ENCODE measurements around the gene MT1M.
"Not testable (repeated sequence)": the region's sequence is repeated elsewhere in the genome, so short reads cannot be mapped to it uniquely, and the experiment has no call there.

Gene MT1M

DNA sequence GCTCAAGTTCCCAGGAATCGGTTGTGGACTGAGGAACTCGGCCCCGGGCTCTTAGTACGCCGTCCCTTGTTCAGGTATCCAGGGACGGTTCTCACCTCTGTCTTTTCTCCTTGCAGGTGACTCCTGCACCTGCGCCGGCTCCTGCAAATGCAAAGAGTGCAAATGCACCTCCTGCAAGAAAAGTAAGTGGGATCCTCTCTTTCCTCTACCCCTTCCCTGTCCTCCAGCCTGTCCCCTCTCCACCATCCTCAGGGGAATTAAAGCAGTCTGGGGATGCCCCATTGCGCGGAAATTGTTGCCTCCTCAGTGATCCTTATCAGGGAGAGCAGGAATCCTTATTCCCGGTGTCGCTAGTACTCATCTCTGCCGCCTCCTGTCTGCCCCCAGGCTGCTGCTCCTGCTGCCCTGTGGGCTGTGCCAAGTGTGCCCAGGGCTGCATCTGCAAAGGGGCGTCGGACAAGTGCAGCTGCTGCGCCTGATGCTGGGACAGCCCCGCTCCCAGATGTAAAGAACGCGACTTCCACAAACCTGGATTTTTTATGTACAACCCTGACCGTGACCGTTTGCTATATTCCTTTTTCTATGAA lies 23.5 kb upstream of the MT1M start:
- DNase-seq, result peak in 1 of 2 experiments; percentile 38

GRCh38 chr16:56609463-56609921 lies 23.0 kb upstream of the MT1M start:
- DNase-seq, result peak in 1 of 2 experiments; percentile 37

DNA sequence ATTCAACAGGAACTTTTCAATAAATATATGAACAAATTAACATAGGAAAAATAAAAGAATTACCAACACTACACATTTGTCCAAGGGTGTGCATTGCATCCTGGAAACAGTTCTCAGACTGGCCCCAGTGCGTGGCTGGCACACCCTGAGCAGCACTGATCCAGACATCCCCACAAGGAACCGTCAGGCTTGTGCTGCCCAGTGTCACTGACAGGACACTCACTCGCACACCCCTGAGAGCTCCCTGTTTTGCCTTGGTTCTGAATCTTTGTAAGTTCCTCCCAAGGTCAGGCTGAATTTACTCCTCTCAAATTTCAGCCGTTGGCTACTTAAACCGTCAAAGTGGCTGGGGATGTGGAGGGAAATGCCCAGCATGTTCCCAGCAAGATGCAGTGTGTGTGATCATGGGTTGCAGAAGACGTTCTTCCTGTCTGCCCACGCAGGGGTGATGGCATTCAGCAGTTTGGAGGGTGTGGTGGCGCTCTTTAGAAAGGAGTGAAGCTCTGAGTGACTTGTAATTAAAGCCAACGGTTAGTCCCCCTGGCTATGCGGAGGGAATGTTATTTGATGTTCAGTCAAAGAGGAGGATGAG lies 22.3 kb upstream of the MT1M start:
- DNase-seq, result peak in 1 of 2 experiments; percentile 21

DNA sequence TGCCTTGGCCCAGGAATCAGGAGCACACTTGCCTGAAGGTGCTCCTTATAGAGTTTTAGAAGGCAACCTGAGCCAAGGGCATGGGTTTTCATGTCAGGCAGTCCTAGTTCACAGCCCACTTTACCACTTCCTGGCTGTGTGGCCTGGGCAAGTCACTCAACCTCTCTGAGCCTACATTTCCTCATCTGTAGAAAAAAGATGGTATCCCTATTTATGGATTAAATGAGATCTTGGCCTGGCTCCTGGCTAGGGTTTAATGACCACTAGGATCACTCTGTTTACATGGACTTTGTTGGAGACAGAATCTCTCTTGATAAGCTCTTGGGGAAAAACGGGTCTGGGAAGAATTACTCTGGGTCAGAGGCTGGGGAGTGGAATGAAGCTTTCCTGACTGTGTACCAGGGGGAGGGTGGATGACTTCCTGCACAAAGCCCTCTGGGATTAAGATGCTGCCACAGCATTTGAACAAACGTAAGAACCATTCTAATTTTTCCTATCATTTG lies 21.8 kb upstream of the MT1M start:
- no peak for DNase-seq

GRCh38 chr16:56611281-56611833 lies 21.1 kb upstream of the MT1M start:
- no peak for DNase-seq

GRCh38 chr16:56613706-56614105 lies 18.8 kb upstream of the MT1M start:
- no peak for DNase-seq

DNA sequence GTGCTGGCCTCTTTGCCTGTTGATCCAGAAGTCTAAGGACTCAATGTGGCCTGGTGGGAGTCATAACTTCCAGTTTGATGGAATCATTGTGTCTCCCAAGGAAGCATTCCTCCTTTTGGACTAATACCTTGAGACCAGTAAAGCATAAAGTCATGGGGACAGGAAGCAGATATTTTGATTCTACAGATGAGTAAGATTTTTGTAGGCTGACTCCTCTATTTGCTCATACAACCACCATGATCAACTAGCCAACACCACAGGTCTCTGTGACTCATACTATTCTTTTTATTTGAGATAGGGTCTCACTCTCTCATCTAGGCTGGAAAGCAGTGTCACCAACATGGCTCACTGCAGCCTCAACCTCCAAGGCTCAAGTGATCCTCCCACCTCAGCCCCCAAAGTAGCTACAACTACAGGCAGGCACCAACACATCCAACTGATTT lies 17.9 kb upstream of the MT1M start:
- no peak for DNase-seq

GRCh38 chr16:56615353-56615752 lies 17.1 kb upstream of the MT1M start:
- no peak for DNase-seq

DNA sequence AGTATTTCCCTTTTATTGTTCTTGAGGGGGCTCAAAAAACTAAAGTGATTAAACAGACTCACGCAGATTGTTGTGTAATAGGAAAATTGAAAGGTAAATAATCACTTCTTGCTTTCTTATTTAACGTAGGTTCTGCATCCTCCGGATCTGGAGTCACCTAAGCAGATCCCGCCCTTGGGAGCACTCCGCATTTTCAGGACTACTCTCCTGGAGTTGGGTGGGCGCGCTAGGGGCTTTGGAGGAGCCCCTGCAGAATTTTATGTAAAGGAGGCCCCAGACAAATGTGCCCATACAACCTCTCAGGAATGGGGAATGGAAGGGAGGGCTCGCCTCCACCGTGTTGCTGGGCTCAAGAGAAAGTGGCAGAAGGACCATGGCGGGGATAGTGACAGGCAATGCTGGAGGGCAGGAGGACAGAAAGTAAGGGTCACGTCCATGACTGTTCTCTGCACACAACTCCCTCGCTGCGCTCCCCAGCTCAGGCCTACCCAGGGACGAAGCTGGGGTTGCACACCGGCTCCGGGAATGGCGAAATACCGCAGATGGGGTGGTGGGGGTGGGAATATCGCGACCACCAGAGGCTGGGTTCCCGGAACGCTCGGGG lies 15.7 kb upstream of the MT1M start:
- DNase-seq, result no peak

GRCh38 chr16:56617212-56618085 lies 15.0 kb upstream of the MT1M start:
- DNase-seq, result peak in 1 of 2 experiments; percentile 6

DNA sequence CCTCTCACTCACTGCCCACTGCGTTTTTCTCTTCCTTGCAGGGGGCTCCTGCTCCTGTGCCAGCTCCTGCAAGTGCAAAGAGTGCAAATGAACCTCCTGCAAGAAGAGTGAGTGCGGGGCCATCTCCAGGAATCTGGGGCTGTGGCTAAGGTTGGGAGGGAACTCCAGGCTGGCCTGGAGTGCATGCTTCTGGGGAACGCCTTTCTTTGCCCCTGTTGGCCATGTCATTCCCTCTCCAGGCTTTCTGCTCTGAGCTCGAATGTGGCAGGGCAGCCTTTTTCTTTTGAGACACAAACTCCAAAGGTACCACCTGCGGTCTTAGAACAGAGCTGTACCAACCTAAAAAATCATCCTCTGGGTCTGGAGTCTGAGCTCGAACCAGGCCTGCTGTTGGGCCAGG lies 14.3 kb upstream of the MT1M start:
- no peak for DNase-seq

DNA sequence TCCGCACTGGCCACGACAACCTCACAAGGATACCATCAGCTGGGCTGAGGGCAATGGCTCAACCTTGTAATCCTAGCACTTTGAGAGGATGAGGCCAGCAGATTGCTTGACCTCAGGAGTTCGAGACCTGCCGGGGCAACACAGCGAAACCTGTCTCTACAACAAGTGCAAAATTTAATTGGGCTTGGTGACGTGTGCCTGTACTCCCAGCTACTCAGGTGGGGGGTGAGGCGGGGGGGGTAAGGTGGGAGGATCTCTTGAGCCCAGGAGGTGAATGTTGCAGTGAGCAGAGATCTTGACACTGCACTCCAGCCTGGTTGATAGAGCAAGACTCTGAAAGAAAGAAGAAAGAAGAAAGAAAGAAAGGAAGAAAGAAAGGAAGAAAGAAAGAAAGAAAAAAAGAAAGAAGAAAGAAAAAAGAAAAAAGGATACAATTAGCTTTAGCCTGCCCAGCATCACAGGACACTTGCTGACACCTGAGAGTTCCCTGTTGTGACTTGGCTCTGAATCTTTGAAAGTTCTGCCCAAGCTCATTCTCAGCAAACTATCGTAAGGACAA lies 12.0 kb upstream of the MT1M start:
- DNase-seq, result no peak

DNA sequence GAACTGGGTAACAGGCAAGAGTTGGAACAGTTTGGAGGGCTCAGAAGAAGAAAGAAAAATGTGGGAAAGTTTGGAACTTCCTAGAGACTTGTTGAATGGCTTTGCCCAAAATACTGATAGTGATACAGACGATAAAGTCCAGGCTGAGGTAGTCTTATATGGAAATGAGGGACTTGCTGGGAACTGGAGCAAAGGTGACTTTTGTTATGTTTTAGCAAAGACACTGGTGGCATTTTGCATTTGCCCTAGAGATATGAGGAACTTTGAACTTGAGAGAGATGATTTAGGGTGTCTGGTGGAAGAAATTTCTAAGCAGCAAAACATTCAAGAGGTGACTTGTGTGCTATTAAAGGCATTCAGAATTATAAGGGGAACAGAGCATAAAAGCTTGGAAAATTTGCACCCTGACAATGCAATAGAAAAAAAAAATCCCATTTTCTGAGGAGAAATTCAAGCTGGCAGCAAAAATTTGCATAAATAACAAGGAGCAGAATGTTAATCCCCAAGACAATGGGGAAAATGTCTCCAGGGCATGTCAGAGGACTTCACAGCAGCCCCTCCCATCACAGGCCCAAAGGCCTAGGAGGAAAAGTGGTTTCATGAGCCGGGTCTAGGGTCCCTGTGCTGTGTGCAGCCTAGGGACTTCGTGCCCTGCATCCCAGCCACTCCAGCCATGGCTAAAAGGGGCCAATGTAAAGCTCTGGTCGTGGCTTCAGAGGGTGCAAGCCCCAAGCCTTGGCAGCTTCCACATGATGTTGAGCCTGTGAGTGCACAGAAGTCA lies 10.6 kb upstream of the MT1M start:
- not testable (repeated sequence) for DNase-seq

GRCh38 chr16:56623184-56623583 lies 9.3 kb upstream of the MT1M start:
- DNase-seq, result not testable (repeated sequence)

- no peak for DNase-seq
Observed at GRCh38 chr16:56623637-56624036, 8.8 kb upstream of the MT1M start.

DNA sequence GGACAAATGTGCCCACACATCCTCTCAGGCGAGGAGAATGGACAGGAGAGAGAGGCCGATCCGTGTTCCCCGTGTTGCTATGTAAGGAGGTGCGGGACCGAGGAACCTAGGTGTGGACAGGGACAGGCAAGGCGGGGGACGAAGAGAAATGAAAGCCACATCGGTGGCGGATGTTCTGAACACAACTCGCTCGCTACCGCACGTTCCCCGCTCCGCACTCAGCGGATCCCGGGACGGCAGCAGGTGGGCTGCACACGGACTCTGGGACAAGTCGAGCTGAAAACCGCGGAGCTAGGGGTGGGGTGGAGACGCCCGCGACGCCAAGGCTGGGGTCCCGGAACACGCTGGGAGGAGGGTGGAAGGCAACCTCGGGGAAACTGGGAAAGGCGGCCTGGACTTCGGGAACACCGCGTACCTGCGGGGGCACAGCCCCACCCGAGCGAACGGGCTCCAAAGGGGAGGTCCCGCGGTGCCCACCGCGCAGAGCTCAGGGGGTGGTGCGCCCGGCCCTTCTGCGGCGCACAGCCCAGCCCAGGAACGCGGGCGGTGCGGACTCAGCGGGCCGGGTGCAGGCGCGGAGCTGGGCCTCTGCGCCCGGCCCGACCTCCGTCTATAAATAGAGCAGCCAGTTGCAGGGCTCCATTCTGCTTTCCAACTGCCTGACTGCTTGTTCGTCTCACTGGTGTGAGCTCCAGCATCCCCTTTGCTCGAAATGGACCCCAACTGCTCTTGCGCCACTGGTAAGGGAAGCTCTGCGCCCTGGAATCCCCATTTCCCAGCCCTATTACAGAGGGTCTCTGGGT lies 7.1 kb upstream of the MT1M start, which contains the start of gene MT1E:
Gene MT1E (plus strand): TSS at position 642 of the 803 bp plus-strand sequence. CDS start 71 bp downstream, at position 713.
- DNase-seq, result peak; percentile 37 to 81

GRCh38 chr16:56625943-56626654 lies 6.4 kb upstream of the MT1M start:
- DNase-seq, result peak in 1 of 2 experiments; percentile 58

DNA sequence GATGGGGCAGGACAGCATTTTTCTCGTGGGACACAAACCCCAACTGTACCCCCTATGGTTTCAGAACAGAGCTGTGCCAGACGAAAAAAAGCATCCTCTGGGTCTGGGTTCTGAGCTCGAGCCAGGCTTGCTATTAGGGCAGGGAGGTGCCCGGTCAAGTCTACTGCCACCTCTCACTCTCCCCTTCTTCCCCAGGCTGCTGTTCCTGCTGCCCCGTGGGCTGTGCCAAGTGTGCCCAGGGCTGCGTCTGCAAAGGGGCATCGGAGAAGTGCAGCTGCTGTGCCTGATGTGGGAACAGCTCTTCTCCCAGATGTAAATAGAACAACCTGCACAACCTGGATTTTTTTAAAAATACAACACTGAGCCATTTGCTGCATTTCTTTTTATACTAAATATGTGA lies 5.8 kb upstream of the MT1M start:
- no peak for DNase-seq

DNA sequence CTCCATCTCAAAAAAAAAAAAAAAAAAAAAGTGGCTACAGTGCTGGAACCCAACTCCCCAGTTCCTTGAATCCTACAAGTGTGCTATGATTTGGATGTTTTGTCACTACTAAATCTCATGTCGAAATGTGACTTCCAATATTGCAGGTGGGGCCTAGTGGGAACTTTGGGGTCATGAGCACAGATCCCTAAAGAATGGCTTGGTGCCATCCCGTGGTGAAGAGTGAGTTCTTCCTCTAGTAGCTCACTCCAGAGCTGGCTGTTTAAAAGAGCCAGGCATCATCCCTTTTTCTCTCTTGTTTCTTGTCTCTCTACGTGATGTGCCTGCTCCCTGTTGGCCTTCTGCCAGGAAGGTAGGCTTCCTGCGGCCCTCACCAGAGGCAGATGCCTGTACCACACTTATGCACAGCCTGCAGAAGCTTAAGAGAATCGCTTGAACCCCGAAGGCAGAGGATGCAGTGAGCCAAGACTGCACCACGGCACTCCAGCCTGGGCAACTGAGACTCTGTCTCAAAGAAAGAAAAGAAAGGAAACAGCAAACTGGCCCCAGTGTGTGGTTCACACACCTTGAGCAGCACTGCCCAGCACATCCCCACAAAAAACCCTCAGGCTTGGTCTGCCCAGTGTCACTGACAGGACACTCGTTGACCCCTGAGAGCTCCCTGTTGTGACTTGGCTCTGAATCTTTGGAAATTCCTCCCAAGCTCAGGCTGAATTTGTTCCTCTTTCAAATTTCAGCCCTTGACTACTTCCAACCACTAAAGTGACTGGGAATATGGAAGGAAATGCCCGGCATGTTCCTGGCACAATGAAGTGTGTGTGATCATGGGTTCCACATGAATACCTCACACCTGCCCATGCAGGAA lies 3.7 kb upstream of the MT1M start:
- DNase-seq, result no peak

Data from NCI-H526 (cell line).